Measurements from ENCODE around the gene TRMT112. TPM values are rescaled to one million over a fixed set of nuclear protein-coding genes. Genes with fewer than 3 reads are reported as not detected.
"Not testable (repeated sequence)": the region's sequence is repeated elsewhere in the genome, so short reads cannot be mapped to it uniquely, and the experiment has no call there.

Gene TRMT112
- total RNA-seq, 2 donors from 2014 or later: 110 to 151 TPM

- DNase-seq (ENCODE audit: low spot score): no peak
- H3K36me3 ChIP-seq: no peaks in the 10 kb centered on the region
- no peak overlapping the region for H3K4me3 ChIP-seq
- peaks cover 0 to 29% of the 10 kb centered on the region in 2 donors for H3K4me1 ChIP-seq
- H3K27me3 ChIP-seq: no peaks in the 10 kb centered on the region
- H3K9me3 ChIP-seq: no peaks in the 10 kb centered on the region
- no peak for TF ChIP-seq CTCF (IDR thresholded peaks at IDR 0.05)
- no peak overlapping the region for H3K27ac ChIP-seq
These were observed 10.6 kb upstream of the TRMT112 start for GRCh38 chr11:64327993-64328392.

GRCh38 chr11:64327375-64327774 is 10.0 kb upstream of the TRMT112 start:
- Histone ChIP-seq H3K27me3 (no peaks in the 10 kb centered on the region), H3K27ac (no peak overlapping the region), H3K4me1 (peaks cover 0 to 27% of the 10 kb centered on the region in 2 donors), H3K36me3 (peaks cover 1% of the 10 kb centered on the region), H3K4me3 (no peak overlapping the region), H3K9me3 (no peaks in the 10 kb centered on the region)
- no peak for DNase-seq (ENCODE audit: low spot score)
- TF ChIP-seq CTCF (IDR thresholded peaks at IDR 0.05): no peak

GRCh38 chr11:64324692-64325469 is 7.5 kb upstream of the TRMT112 start:
- TF ChIP-seq CTCF (IDR thresholded peaks at IDR 0.05): no peak
- DNase-seq (ENCODE audit: low spot score): no peak
- no peaks in the 10 kb centered on the region for H3K9me3 ChIP-seq
- H3K27ac ChIP-seq: no peak overlapping the region
- H3K27me3 ChIP-seq: no peaks in the 10 kb centered on the region
- no peak overlapping the region for H3K4me3 ChIP-seq
- H3K4me1 ChIP-seq: peaks cover 0 to 11% of the 10 kb centered on the region in 2 donors
- H3K36me3 ChIP-seq: peaks cover 11% of the 10 kb centered on the region

GRCh38 chr11:64323984-64324383 is 6.6 kb upstream of the TRMT112 start:
- H3K36me3 ChIP-seq: peaks cover 11% of the 10 kb centered on the region
- not testable (repeated sequence) for H3K4me3 ChIP-seq; DNase-seq (ENCODE audit: low spot score); H3K27ac ChIP-seq; H3K9me3 ChIP-seq; H3K27me3 ChIP-seq; H3K4me1 ChIP-seq

GRCh38 chr11:64323373-64323772 is 6.0 kb upstream of the TRMT112 start:
- Histone ChIP-seq H3K27me3 (no peaks in the 10 kb centered on the region), H3K9me3 (no peaks in the 10 kb centered on the region), H3K4me1 (peaks cover 0 to 13% of the 10 kb centered on the region in 2 donors), H3K4me3 (no peak overlapping the region), H3K27ac (no peak overlapping the region), H3K36me3 (peaks cover 11% of the 10 kb centered on the region)
- no peak for DNase-seq (ENCODE audit: low spot score)
- no peak for TF ChIP-seq CTCF (IDR thresholded peaks at IDR 0.05)

- peaks cover 0 to 13% of the 10 kb centered on the region in 2 donors for H3K4me1 ChIP-seq
- H3K9me3 ChIP-seq: no peaks in the 10 kb centered on the region
- H3K27ac ChIP-seq: no peak overlapping the region
- H3K36me3 ChIP-seq: peaks cover 11% of the 10 kb centered on the region
- no peaks in the 10 kb centered on the region for H3K27me3 ChIP-seq
- H3K4me3 ChIP-seq: no peak overlapping the region
- TF ChIP-seq CTCF (IDR thresholded peaks at IDR 0.05): no peak
- DNase-seq (ENCODE audit: low spot score): no peak
These were observed 5.5 kb upstream of the TRMT112 start for GRCh38 chr11:64322925-64323260.
